ENCODE data around the gene MRPS31.

DNA sequence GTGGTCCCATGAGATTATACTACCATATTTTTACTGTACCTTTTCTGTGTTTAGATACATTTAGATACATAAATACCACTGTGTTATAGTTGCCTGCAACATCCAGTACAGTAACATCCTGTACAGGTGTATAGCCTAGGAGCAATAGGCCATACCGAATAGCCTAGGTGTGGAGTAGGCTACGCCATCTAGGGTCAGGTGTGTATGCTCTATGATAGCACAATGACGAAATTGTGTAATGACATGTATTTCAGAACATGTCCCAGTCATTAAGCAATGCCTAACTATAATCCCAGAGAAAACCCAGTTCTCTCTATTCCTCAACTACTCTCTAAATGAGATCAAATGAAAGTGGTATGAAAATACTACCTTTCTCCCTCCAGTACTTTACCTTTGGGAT, 22.3 kb upstream of the MRPS31 start:
- no peak for TF ChIP-seq CTCF (IDR thresholded peaks at IDR 0.05; ENCODE audit: low read length)
- TF ChIP-seq EZH2 (optimal IDR thresholded peaks at IDR 0.05; ENCODE audit: low read depth, low read length), result no peak
